ENCODE data around the gene MID1.

GRCh38 chrX:10548688-10549087 is 71.7 kb downstream of the MID1 start:
- no peak for TF ChIP-seq CTCF (IDR thresholded peaks at IDR 0.05; ENCODE audit: insufficient read depth, low read depth, low read length)
- TF ChIP-seq EZH2 (IDR thresholded peaks at IDR 0.05; ENCODE audit: insufficient read depth, low read length), result no peak

All from astrocyte (in vitro differentiated cells and primary cell).